ENCODE data around the gene TEX261.

TEX261 gene

DNA sequence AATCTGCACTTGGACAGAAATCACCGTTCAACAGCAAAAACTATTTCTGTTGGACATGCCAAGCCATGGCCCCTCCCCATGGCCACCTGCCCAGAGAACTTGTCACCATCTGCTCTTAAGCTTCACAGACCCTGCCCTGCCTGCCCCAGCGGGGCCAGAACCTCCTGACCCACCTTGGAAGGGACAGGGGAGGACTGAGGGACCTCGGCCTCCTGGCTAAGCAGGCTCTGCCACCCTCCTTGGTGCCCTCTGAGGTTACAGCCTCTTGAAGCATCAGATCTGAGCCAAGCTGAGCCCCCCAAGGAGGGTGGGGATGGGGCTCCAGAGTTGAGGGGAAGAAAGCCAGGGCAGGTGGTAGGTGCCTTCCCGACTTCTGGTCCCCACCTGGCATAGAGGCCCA is 6.5 kb downstream of the TEX261 start:
- TF ChIP-seq POLR2AphosphoS5 (IDR thresholded peaks at IDR 0.05; ENCODE audit: low read depth, low read length) (no peak), TAF1 (IDR thresholded peaks at IDR 0.05; ENCODE audit: borderline replicate concordance, insufficient read depth, low read length) (no peak), FOXP2 (optimal IDR thresholded peaks at IDR 0.05; ENCODE audit: borderline replicate concordance, extremely low read depth, extremely low read length, insufficient read depth) (no peak), SIN3A (IDR thresholded peaks at IDR 0.05; ENCODE audit: borderline replicate concordance, insufficient read depth, low read length) (no peak)
- TF ChIP-seq, protein P1, sequence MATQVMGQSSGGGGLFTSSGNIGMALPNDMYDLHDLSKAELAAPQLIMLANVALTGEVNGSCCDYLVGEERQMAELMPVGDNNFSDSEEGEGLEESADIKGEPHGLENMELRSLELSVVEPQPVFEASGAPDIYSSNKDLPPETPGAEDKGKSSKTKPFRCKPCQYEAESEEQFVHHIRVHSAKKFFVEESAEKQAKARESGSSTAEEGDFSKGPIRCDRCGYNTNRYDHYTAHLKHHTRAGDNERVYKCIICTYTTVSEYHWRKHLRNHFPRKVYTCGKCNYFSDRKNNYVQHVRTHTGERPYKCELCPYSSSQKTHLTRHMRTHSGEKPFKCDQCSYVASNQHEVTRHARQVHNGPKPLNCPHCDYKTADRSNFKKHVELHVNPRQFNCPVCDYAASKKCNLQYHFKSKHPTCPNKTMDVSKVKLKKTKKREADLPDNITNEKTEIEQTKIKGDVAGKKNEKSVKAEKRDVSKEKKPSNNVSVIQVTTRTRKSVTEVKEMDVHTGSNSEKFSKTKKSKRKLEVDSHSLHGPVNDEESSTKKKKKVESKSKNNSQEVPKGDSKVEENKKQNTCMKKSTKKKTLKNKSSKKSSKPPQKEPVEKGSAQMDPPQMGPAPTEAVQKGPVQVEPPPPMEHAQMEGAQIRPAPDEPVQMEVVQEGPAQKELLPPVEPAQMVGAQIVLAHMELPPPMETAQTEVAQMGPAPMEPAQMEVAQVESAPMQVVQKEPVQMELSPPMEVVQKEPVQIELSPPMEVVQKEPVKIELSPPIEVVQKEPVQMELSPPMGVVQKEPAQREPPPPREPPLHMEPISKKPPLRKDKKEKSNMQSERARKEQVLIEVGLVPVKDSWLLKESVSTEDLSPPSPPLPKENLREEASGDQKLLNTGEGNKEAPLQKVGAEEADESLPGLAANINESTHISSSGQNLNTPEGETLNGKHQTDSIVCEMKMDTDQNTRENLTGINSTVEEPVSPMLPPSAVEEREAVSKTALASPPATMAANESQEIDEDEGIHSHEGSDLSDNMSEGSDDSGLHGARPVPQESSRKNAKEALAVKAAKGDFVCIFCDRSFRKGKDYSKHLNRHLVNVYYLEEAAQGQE (IDR thresholded peaks at IDR 0.05; ENCODE audit: insufficient read depth in 1 of 2, low read depth in 2 of 2, low read length in 2 of 2), result no peak

DNA sequence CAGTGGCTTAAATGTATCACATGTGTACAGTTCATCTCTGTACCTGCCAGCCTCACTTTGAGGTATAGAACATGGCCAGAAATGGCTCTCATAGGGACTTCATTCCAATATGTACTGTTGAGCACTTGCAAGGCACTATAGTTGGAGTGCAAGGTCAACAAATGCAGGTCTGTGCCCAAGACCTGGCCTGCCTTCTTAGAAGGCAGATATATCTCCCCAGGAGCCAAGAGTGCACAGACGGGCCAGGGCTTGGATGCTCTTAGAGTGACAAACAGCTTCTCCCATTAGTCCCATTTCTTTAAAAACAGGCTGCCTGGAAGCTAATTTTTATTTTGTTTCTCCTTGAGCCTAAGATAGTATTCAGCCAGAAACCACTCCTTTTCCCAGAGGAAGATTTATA is 7.3 kb downstream of the TEX261 start:
- TF ChIP-seq POLR2AphosphoS5 (IDR thresholded peaks at IDR 0.05; ENCODE audit: low read depth, low read length) (no peak), TAF1 (IDR thresholded peaks at IDR 0.05; ENCODE audit: borderline replicate concordance, insufficient read depth, low read length) (no peak), SIN3A (IDR thresholded peaks at IDR 0.05; ENCODE audit: borderline replicate concordance, insufficient read depth, low read length) (no peak), FOXP2 (optimal IDR thresholded peaks at IDR 0.05; ENCODE audit: borderline replicate concordance, extremely low read depth, extremely low read length, insufficient read depth) (no peak)
- TF ChIP-seq, protein P1 (IDR thresholded peaks at IDR 0.05; ENCODE audit: insufficient read depth in 1 of 2, low read depth in 2 of 2, low read length in 2 of 2), result no peak

DNA sequence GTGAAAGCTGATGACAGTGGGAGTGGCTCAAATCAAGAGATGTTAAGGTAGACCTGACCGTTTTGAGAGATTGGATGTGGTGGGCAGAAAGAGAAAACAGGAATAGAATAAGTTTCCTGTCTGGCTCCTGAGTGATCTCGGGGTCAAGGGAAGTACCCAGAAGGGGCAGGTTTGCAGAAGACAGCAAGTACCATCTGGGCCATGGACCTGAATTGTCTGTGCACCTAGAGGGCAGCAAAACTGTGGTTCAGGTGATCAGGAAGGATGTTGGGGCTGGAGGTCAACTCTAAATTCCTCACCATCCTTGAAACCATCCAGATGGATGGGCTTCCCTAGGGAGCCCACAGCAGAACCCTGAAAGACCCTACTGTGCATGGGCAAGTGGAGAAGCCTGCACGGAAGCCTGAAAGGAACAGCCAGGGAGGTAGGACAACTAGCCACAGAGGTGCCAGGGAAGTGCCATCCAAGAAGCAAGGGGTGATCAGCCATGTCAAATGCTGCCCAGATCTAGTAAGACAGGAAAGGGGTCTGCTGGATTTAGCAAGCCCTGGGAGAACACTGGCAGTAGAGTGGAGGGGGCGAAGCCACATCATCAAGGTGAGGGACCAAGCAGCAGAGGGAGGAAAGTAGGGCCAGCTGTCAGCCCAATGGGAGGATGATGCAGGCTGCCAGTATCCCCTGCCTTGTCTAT is 8.0 kb downstream of the TEX261 start:
- TF ChIP-seq FOXP2 (optimal IDR thresholded peaks at IDR 0.05; ENCODE audit: borderline replicate concordance, extremely low read depth, extremely low read length, insufficient read depth) (no peak), SIN3A (IDR thresholded peaks at IDR 0.05; ENCODE audit: borderline replicate concordance, insufficient read depth, low read length) (no peak), TAF1 (IDR thresholded peaks at IDR 0.05; ENCODE audit: borderline replicate concordance, insufficient read depth, low read length) (no peak), POLR2AphosphoS5 (IDR thresholded peaks at IDR 0.05; ENCODE audit: low read depth, low read length) (no peak)
- TF ChIP-seq, protein P1 (IDR thresholded peaks at IDR 0.05; ENCODE audit: insufficient read depth in 1 of 2, low read depth in 2 of 2, low read length in 2 of 2), result no peak

DNA sequence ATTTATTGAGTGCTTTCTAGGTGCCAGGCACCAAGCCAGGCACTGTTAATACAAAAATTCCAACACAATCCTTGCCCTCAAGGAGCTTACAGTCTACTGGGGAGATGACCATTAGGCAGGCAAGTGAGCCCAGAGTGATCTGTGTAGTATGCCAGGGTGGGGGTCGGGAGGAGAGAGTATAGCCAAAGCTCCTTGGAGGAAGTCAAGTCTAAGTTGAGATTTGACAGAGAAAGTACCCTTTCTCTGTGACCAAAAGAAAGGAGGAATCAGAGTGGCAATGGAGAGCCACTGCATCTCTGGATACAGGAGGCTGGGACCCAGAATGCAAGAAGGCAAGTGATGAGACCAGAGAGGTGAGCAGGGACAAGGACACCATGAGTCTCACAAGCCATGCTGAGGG is 8.7 kb downstream of the TEX261 start:
- TF ChIP-seq POLR2AphosphoS5 (IDR thresholded peaks at IDR 0.05; ENCODE audit: low read depth, low read length) (no peak), TAF1 (IDR thresholded peaks at IDR 0.05; ENCODE audit: borderline replicate concordance, insufficient read depth, low read length) (no peak), SIN3A (IDR thresholded peaks at IDR 0.05; ENCODE audit: borderline replicate concordance, insufficient read depth, low read length) (no peak), FOXP2 (optimal IDR thresholded peaks at IDR 0.05; ENCODE audit: borderline replicate concordance, extremely low read depth, extremely low read length, insufficient read depth) (no peak)
- TF ChIP-seq, protein P1 (IDR thresholded peaks at IDR 0.05; ENCODE audit: insufficient read depth in 1 of 2, low read depth in 2 of 2, low read length in 2 of 2), result no peak

Data from PFSK-1 (cell line).